ENCODE measurements around the gene ATXN10.

- TF ChIP-seq CTCF (conservative IDR thresholded peaks at IDR 0.05): no peak
- no peak for TF ChIP-seq ZFX (IDR thresholded peaks at IDR 0.05)
Measured at GRCh38 chr22:45693835-45694234, 22.2 kb downstream of the ATXN10 start.
